ENCODE results near the gene OR6C2. TPM values are rescaled to one million over a fixed set of nuclear protein-coding genes. Genes with fewer than 3 reads are reported as not detected.

Gene OR6C2
- total RNA-seq (2014; rRNA removed; shearing (Covaris generic)) (not detected in 2 replicates), total RNA-seq (2022) (not detected in 2 replicates), Bru-seq, nascent RNA (not detected), BruChase-seq, experiment 1, labeled RNA remaining after a 6-hour chase (not detected), BruChase-seq, experiment 2, labeled RNA remaining after a 2-hour chase (not detected)
- long read RNA-seq = 0 reads

- H3K27ac ChIP-seq (ENCODE audit: low read depth, low read length, poor library complexity, severe bottlenecking) = no peak within 1 kb of the TSS
- H3K4me3 ChIP-seq (ENCODE audit: low read depth, low read length, poor library complexity, severe bottlenecking) = no peak within 1 kb of the TSS
- no peaks in the 10 kb centered on the region for H3K9me2 ChIP-seq (ENCODE audit: insufficient read depth, low read length)
- H3K79me2 ChIP-seq (ENCODE audit: insufficient read depth, low read depth, low read length) = no peaks in the 10 kb centered on the region
- H3K36me3 ChIP-seq (ENCODE audit: insufficient read depth, low read length) = no peaks in the 10 kb centered on the region
- no peaks in the 10 kb centered on the region for H3K9me3 ChIP-seq (ENCODE audit: low read length)
- no peak within 1 kb of the TSS for H2AFZ ChIP-seq (ENCODE audit: low read length)
- H4K20me1 ChIP-seq (ENCODE audit: insufficient read depth, low read length) = no peaks in the 10 kb centered on the region
- no peak within 1 kb of the TSS for H3K4me2 ChIP-seq (ENCODE audit: low read length)
- H3K4me1 ChIP-seq (ENCODE audit: insufficient read depth, low read length, poor library complexity, severe bottlenecking) = no peaks in the 10 kb centered on the region
- no peak for DNase-seq (ENCODE audit: low spot score)
- CTCF ChIA-PET (ENCODE audit: unreplicated experiment) = no interaction called here
- BruUV-seq (replicated peaks) = no TSS peak
- POLR2A ChIA-PET = interaction anchor here (1.0 kb wide), 1 partner anchor 25 kb away, joined by 3 read pairs; no protein-coding TSS in a partner anchor
- intact Hi-C loops (cut with micrococcal nuclease; ENCODE audit: unreplicated experiment) = no loop called here
- no peak for TF ChIP-seq EZH2phosphoT487 (IDR thresholded peaks at IDR 0.05; ENCODE audit: borderline replicate concordance, low read depth, low read length)
- TF ChIP-seq CTCF (conservative IDR thresholded peaks at IDR 0.05; ENCODE audit: low read length) = no peak
Measured at GRCh38 chr12:55443776-55444175, at the start of gene OR6C2. Gene OR6C2, plus strand, starts transcription at chr12:55444076. Its CDS starts 8,138 bp downstream, at chr12:55452214.

- H3K9me3 ChIP-seq (ENCODE audit: low read length) = no peaks in the 10 kb centered on the region
- H3K4me3 ChIP-seq (ENCODE audit: low read depth, low read length, poor library complexity, severe bottlenecking) = no peak overlapping the region
- no peak for TF ChIP-seq CTCF (conservative IDR thresholded peaks at IDR 0.05; ENCODE audit: low read length)
- no peak for TF ChIP-seq EZH2phosphoT487 (IDR thresholded peaks at IDR 0.05; ENCODE audit: borderline replicate concordance, low read depth, low read length)
- no peak overlapping the region for H2AFZ ChIP-seq (ENCODE audit: low read length)
- no peaks in the 10 kb centered on the region for H3K4me1 ChIP-seq (ENCODE audit: insufficient read depth, low read length, poor library complexity, severe bottlenecking)
- H3K9me2 ChIP-seq (ENCODE audit: insufficient read depth, low read length) = no peaks in the 10 kb centered on the region
- H4K20me1 ChIP-seq (ENCODE audit: insufficient read depth, low read length) = no peaks in the 10 kb centered on the region
- intact Hi-C loops (cut with micrococcal nuclease; ENCODE audit: unreplicated experiment) = no loop called here
- H3K27ac ChIP-seq (ENCODE audit: low read depth, low read length, poor library complexity, severe bottlenecking) = no peak overlapping the region
- no TSS peak for BruUV-seq (replicated peaks)
- H3K36me3 ChIP-seq (ENCODE audit: insufficient read depth, low read length) = no peaks in the 10 kb centered on the region
- no peak overlapping the region for H3K4me2 ChIP-seq (ENCODE audit: low read length)
- CTCF ChIA-PET (ENCODE audit: unreplicated experiment) = no interaction called here
- H3K79me2 ChIP-seq (ENCODE audit: insufficient read depth, low read depth, low read length) = no peaks in the 10 kb centered on the region
- DNase-seq (ENCODE audit: low spot score) = no peak
- POLR2A ChIA-PET = no interaction called here
Measured at GRCh38 chr12:55396326-55396725, 47.5 kb upstream of the OR6C2 start.

- BruUV-seq (replicated peaks) = no TSS peak
- Histone ChIP-seq H3K9me2 (ENCODE audit: insufficient read depth, low read length) (no peaks in the 10 kb centered on the region), H3K4me3 (ENCODE audit: low read depth, low read length, poor library complexity, severe bottlenecking) (no peak within 1 kb of the TSS), H4K20me1 (ENCODE audit: insufficient read depth, low read length) (no peaks in the 10 kb centered on the region), H3K36me3 (ENCODE audit: insufficient read depth, low read length) (no peaks in the 10 kb centered on the region), H3K4me2 (ENCODE audit: low read length) (no peak within 1 kb of the TSS), H3K9me3 (ENCODE audit: low read length) (no peaks in the 10 kb centered on the region), H2AFZ (ENCODE audit: low read length) (no peak within 1 kb of the TSS), H3K27ac (ENCODE audit: low read depth, low read length, poor library complexity, severe bottlenecking) (no peak within 1 kb of the TSS), H3K4me1 (ENCODE audit: insufficient read depth, low read length, poor library complexity, severe bottlenecking) (no peaks in the 10 kb centered on the region), H3K79me2 (ENCODE audit: insufficient read depth, low read depth, low read length) (no peaks in the 10 kb centered on the region)
- intact Hi-C loops (cut with micrococcal nuclease; ENCODE audit: unreplicated experiment) = no loop called here
- no peak for TF ChIP-seq CTCF (conservative IDR thresholded peaks at IDR 0.05; ENCODE audit: low read length)
- no peak for TF ChIP-seq EZH2phosphoT487 (IDR thresholded peaks at IDR 0.05; ENCODE audit: borderline replicate concordance, low read depth, low read length)
- ChIA-PET CTCF (ENCODE audit: unreplicated experiment) (no interaction called here), POLR2A (interaction anchor here (0.7 kb wide), 1 partner anchor 1373 kb away, joined by 5 read pairs; no protein-coding TSS in a partner anchor)
- DNase-seq (ENCODE audit: low spot score) = no peak
Measured at GRCh38 chr12:55400229-55400628, 43.6 kb upstream of the OR6C2 start, which contains the start of gene OR6C65. Gene OR6C65, plus strand, starts transcription at chr12:55400529. Its CDS starts 0 bp downstream, at chr12:55400529.

All from OCI-LY7 (cell line).